NT2/D1 (cell line): ENCODE results near the gene NPSR1.

Experiments used
- DNase-seq: peaks from one replicate; pipeline ENCODE4 v3.0.0-alpha.2; 2011; ENCODE audit warnings: low read depth, low spot score
- H3K27me3 ChIP-seq: 2 replicates; pipeline ENCODE4 v1.6.0; 2011; ENCODE audit warnings: mild to moderate bottlenecking; ENCODE audit not compliant: insufficient read length, insufficient read depth
- H3K36me3 ChIP-seq: 2 replicates; pipeline ENCODE4 v1.6.1; 2011; ENCODE audit warnings: mild to moderate bottlenecking, low read length, mixed read lengths; ENCODE audit not compliant: insufficient read depth, insufficient read length
- H3K4me1 ChIP-seq: 2 replicates; pipeline ENCODE4 v1.5.1; 2011; ENCODE audit not compliant: insufficient read depth, insufficient read length
- H3K4me3 ChIP-seq: 2 replicates; pipeline ENCODE4 v1.5.1; 2011; ENCODE audit warnings: low read depth; ENCODE audit not compliant: insufficient read length
- H3K9ac ChIP-seq: 2 replicates; pipeline ENCODE4 v1.6.0; 2011; ENCODE audit warnings: low read depth; ENCODE audit not compliant: insufficient read length
- H3K9me3 ChIP-seq: 2 replicates; pipeline ENCODE4 v1.5.1; 2011; ENCODE audit warnings: mild to moderate bottlenecking, low read length; ENCODE audit not compliant: insufficient read depth
- SUZ12 ChIP-seq: IDR thresholded peaks from 2 replicates; pipeline ENCODE4 v1.6.1; 2011; ENCODE audit not compliant: insufficient read length, insufficient read depth; ENCODE audit errors: extremely low read depth
- YY1 ChIP-seq: IDR thresholded peaks from 2 replicates; pipeline ENCODE4 v1.6.1; 2011; ENCODE audit not compliant: insufficient read length, insufficient read depth
- ZNF274 ChIP-seq: IDR thresholded peaks from 2 replicates; pipeline ENCODE4 v1.6.1; 2011; ENCODE audit warnings: mild to moderate bottlenecking, low read depth, low read length

The NPSR1 gene

GRCh38 chr7:34821932-34822558 lies 164.0 kb downstream of the NPSR1 start:
- no peaks in the 10 kb centered on the region for H3K9me3 ChIP-seq
- no peaks in the 10 kb centered on the region for H3K27me3 ChIP-seq
- TF ChIP-seq ZNF274 = no peak
- no peak for TF ChIP-seq YY1
- TF ChIP-seq SUZ12 = no peak
- H3K9ac ChIP-seq = no peak overlapping the region
- H3K4me1 ChIP-seq = no peaks in the 10 kb centered on the region
- no peak overlapping the region for H3K4me3 ChIP-seq
- no peaks in the 10 kb centered on the region for H3K36me3 ChIP-seq
- no peak for DNase-seq

GRCh38 chr7:34823650-34824258 lies 165.7 kb downstream of the NPSR1 start:
- Histone ChIP-seq H3K27me3 (no peaks in the 10 kb centered on the region), H3K4me1 (no peaks in the 10 kb centered on the region), H3K9me3 (no peaks in the 10 kb centered on the region), H3K4me3 (no peak overlapping the region), H3K9ac (no peak overlapping the region), H3K36me3 (no peaks in the 10 kb centered on the region)
- peak; percentile 52 for DNase-seq
- TF ChIP-seq ZNF274 = no peak
- TF ChIP-seq SUZ12 = no peak
- TF ChIP-seq YY1 = no peak

- no peak overlapping the region for H3K4me3 ChIP-seq
- H3K36me3 ChIP-seq = no peaks in the 10 kb centered on the region
- H3K27me3 ChIP-seq = no peaks in the 10 kb centered on the region
- no peaks in the 10 kb centered on the region for H3K4me1 ChIP-seq
- no peak for DNase-seq
- H3K9me3 ChIP-seq = no peaks in the 10 kb centered on the region
- H3K9ac ChIP-seq = no peak overlapping the region
- TF ChIP-seq YY1 = no peak
- no peak for TF ChIP-seq ZNF274
- no peak for TF ChIP-seq SUZ12
These were observed 167.2 kb downstream of the NPSR1 start for GRCh38 chr7:34825221-34825620.

- no peaks in the 10 kb centered on the region for H3K36me3 ChIP-seq
- no peak overlapping the region for H3K9ac ChIP-seq
- TF ChIP-seq YY1 (no peak), SUZ12 (no peak), ZNF274 (no peak)
- H3K27me3 ChIP-seq = no peaks in the 10 kb centered on the region
- H3K4me1 ChIP-seq = no peaks in the 10 kb centered on the region
- no peak overlapping the region for H3K4me3 ChIP-seq
- H3K9me3 ChIP-seq = no peaks in the 10 kb centered on the region
- no peak for DNase-seq
These were observed 172.4 kb downstream of the NPSR1 start for GRCh38 chr7:34830390-34830789.

DNA sequence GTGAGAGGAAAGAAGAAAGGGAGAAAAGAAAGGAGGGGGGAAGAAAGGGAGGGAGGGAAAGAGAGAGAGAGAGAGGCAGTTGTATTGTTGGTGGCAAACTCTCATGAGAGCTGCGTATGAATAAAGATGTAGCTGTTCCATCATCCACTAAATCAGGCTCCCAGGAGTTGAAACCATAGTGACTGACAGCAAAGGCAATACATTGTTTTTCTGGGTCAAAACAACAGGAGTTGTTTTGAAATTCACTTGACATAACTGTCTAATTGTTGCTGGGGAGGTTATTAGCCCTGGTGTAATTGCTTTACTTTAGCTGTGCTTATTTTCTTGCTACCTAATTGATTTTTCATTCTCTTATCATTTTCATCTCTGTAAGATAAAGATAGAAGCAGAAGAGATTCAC lies 173.4 kb downstream of the NPSR1 start:
- Histone ChIP-seq H3K36me3 (no peaks in the 10 kb centered on the region), H3K27me3 (no peaks in the 10 kb centered on the region), H3K9ac (no peak overlapping the region), H3K4me1 (no peaks in the 10 kb centered on the region), H3K9me3 (no peaks in the 10 kb centered on the region), H3K4me3 (no peak overlapping the region)
- TF ChIP-seq YY1 (no peak), ZNF274 (no peak), SUZ12 (no peak)
- no peak for DNase-seq

GRCh38 chr7:34832020-34832419 lies 174.0 kb downstream of the NPSR1 start:
- no peak for TF ChIP-seq YY1
- no peak for TF ChIP-seq ZNF274
- TF ChIP-seq SUZ12 = no peak
- H3K36me3 ChIP-seq = no peaks in the 10 kb centered on the region
- H3K9ac ChIP-seq = no peak overlapping the region

DNA sequence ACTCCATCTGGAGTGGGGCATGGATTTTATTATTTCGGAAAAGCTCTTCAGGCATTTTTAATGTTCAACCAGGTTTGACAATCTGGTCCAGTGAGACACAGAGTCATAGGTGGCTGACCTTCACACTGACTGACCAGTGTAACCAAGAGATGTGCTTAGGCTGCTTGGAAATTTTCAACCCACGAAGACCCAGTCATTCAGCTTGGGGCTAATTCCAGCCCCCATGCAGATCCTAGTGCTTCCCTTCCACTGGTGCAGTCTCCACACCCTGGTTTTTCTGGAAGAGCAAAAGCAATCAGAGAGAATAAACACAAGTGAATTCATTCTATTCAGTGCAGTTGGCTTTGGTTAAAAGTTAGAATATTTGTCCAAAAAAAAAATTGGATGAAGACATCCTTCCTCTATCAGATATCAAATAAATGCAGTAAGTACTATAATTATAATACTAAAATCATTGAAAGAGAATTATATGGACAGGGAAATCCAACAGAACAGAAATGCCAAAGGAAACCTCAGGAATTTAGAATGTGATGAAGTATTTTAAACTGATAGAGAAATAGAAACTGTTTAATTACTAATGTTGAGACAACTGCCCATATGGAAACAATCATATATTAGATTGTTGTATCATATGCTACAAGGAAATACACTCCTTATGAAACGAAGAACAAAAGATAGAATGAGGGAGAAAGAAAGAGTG lies 178.0 kb downstream of the NPSR1 start:
- Histone ChIP-seq H3K4me1 (no peaks in the 10 kb centered on the region), H3K36me3 (no peaks in the 10 kb centered on the region), H3K9ac (no peak overlapping the region), H3K9me3 (peaks cover 6% of the 10 kb centered on the region; the same call in 1 of the 2 replicates), H3K4me3 (no peak overlapping the region), H3K27me3 (no peaks in the 10 kb centered on the region)
- TF ChIP-seq ZNF274 = no peak
- no peak for DNase-seq

More at GRCh38 chr7:34832020-34832419, 174.0 kb downstream of the NPSR1 start:
- Histone ChIP-seq H3K27me3 (no peaks in the 10 kb centered on the region), H3K4me1 (no peaks in the 10 kb centered on the region), H3K9me3 (no peaks in the 10 kb centered on the region), H3K4me3 (no peak overlapping the region)
- DNase-seq = no peak
